HepG2 (cell line): ENCODE data around the gene VGLL3.

Experiments used
- BCL6 ChIP-seq: IDR thresholded peaks from 2 replicates; pipeline ENCODE4 v1.6.1; 2016; ENCODE audit warnings: missing genetic modification reagents, missing compliant biosample characterization
- CENPT ChIP-seq: sonication (generic); formaldehyde crosslinking; IDR thresholded peaks from 2 replicates; pipeline ENCODE4 v1.8.0; 2022; ENCODE audit warnings: low read depth, mild to moderate bottlenecking, moderate library complexity, missing genetic modification reagents
- CREM ChIP-seq, 2 experiments: sonication (generic) in 1 of 2; formaldehyde crosslinking in 1 of 2; IDR thresholded peaks; 2 replicates each; pipeline versions ENCODE4 v1.4.0 to v1.6.1; 2016 to 2020; ENCODE audit warnings: antibody characterized with exemption in 1 of 2, mild to moderate bottlenecking in 1 of 2, missing genetic modification reagents in 1 of 2
- NFIC ChIP-seq: IDR thresholded peaks from 2 replicates; pipeline ENCODE4 v1.6.1; 2012; ENCODE audit warnings: mild to moderate bottlenecking, low read length, inconsistent platforms
- ZNF10 ChIP-seq: sonication (generic); formaldehyde crosslinking; IDR thresholded peaks from 2 replicates; pipeline ENCODE4 v1.4.0; 2020; ENCODE audit warnings: mild to moderate bottlenecking, low read depth, missing genetic modification reagents, borderline replicate concordance
- TF ChIP-seq, protein P1 (sequence below): sonication (generic); formaldehyde crosslinking; IDR thresholded peaks from 2 replicates; pipeline ENCODE4 v1.5.0; 2020; ENCODE audit warnings: missing genetic modification reagents, mild to moderate bottlenecking, borderline replicate concordance

DNA sequence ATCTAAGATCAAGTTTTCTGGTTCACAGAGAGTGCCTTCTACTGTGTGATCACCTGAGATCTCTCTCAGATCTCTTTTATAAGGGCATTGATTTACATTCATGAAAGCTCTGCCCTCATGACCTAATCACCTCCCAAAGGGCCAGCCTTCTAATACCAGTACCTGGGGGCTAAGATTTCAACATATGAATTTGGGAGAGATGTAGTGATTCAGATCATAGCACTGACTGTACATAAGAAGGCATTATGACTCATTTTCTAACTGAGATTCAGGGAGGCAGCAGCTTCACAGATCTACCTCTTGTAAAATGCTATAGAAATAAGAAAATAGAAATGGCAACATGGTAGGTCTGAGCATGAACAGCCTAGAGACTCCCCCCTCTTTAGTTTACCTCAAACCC is 39.6 kb downstream of the VGLL3 start:
- TF ChIP-seq ZNF10 (CRISPR knock-in tag) (no peak), CREM (IDR thresholded peaks at IDR 0.05) (no peak), CREM (CRISPR knock-in tag; IDR thresholded peaks at IDR 0.05) (no peak), CENPT (CRISPR knock-in tag) (no peak), NFIC (no peak), BCL6 (no peak)
- TF ChIP-seq, protein P1, sequence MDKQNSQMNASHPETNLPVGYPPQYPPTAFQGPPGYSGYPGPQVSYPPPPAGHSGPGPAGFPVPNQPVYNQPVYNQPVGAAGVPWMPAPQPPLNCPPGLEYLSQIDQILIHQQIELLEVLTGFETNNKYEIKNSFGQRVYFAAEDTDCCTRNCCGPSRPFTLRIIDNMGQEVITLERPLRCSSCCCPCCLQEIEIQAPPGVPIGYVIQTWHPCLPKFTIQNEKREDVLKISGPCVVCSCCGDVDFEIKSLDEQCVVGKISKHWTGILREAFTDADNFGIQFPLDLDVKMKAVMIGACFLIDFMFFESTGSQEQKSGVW (CRISPR knock-in tag): no peak
